Measurements from ENCODE around the gene FAM200B. TPM values are rescaled to one million over a fixed set of nuclear protein-coding genes. Genes with fewer than 3 reads are reported as not detected.

The FAM200B gene
- total and polyA plus RNA-seq, 2 donors (not counting 1 experiment from before 2014, with no cell fraction given) = 22.6 to 35.1 TPM

DNA sequence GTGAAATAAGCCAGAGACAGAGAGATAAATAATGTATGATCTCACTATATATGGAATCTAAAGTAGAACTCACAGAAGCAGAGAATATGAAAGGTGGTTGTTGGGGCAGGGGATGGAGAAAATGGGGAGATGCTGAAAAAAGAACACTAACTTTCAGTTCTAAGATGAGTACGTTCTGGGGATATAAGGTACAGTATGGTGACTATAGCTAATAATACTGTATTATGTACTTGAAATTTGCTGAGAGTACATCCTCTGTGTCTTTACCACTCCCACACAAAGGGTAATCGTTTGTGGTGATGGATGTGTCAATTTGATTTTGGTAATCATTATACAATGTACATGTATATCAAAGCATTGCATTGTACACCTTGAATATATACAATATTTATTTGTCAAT lies 33.0 kb upstream of the FAM200B start:
- H3K9me3 ChIP-seq (ENCODE audit: control insufficient read depth, insufficient read depth, low read depth, low read length) = no peaks in the 10 kb centered on the region
- no peaks in the 10 kb centered on the region for H3K27me3 ChIP-seq (ENCODE audit: control insufficient read depth, insufficient read depth, low read length)
- H3K79me2 ChIP-seq (ENCODE audit: control insufficient read depth, insufficient read depth, low read length) = peaks cover 95% of the 10 kb centered on the region
- H4K20me1 ChIP-seq (ENCODE audit: control insufficient read depth, extremely low read depth, insufficient read depth, low read length) = no peaks in the 10 kb centered on the region
- H3K4me2 ChIP-seq (ENCODE audit: extremely low read depth, insufficient read depth, low read length) = no peak overlapping the region
- H3K4me3 ChIP-seq (replicated peaks in 1 of 4; ENCODE audit: control extremely low read depth in 1 of 4, insufficient read depth in 1 of 4, low read depth in 3 of 4, low read length in 4 of 4) = no peak overlapping the region
- H3K36me3 ChIP-seq (ENCODE audit: control insufficient read depth, insufficient read depth, low read length) = no peaks in the 10 kb centered on the region
- H3K4me1 ChIP-seq (ENCODE audit: control insufficient read depth, extremely low read depth, insufficient read depth, low read length) = peaks cover 2% of the 10 kb centered on the region
- TF ChIP-seq CTCF (conservative IDR thresholded peaks at IDR 0.05 in 1 of 2, IDR thresholded peaks at IDR 0.05 in 1 of 2; ENCODE audit: low read depth in 1 of 2, low read length in 2 of 2) (no peak), EZH2 (IDR thresholded peaks at IDR 0.05; ENCODE audit: low read length, missing control alignments) (no peak)
- no peak overlapping the region for H3K27ac ChIP-seq (ENCODE audit: insufficient read depth, low read length)
- no peak overlapping the region for H2AFZ ChIP-seq (ENCODE audit: low read length)
- no peak overlapping the region for H3K9ac ChIP-seq (ENCODE audit: insufficient read depth, low read length)
- DNase-seq (ENCODE audit: low read depth in 2 of 2) = no peak

- H4K20me1 ChIP-seq (ENCODE audit: control insufficient read depth, extremely low read depth, insufficient read depth, low read length) = no peaks in the 10 kb centered on the region
- TF ChIP-seq EZH2 (IDR thresholded peaks at IDR 0.05; ENCODE audit: low read length, missing control alignments) = no peak
- TF ChIP-seq CTCF (conservative IDR thresholded peaks at IDR 0.05 in 1 of 2, IDR thresholded peaks at IDR 0.05 in 1 of 2; ENCODE audit: low read depth in 1 of 2, low read length in 2 of 2) = peak; percentile 71 to 74
- no peak overlapping the region for H3K27ac ChIP-seq (ENCODE audit: insufficient read depth, low read length)
Observed at GRCh38 chr4:15649914-15650545, 31.6 kb upstream of the FAM200B start.

GRCh38 chr4:15651676-15652075 lies 30.0 kb upstream of the FAM200B start:
- no peak for TF ChIP-seq EZH2 (IDR thresholded peaks at IDR 0.05; ENCODE audit: low read length, missing control alignments)
- TF ChIP-seq CTCF (conservative IDR thresholded peaks at IDR 0.05 in 1 of 2, IDR thresholded peaks at IDR 0.05 in 1 of 2; ENCODE audit: low read depth in 1 of 2, low read length in 2 of 2) = no peak
- H3K27me3 ChIP-seq (ENCODE audit: control insufficient read depth, insufficient read depth, low read length) = no peaks in the 10 kb centered on the region
- no peak overlapping the region for H2AFZ ChIP-seq (ENCODE audit: low read length)
- peak overlapping the region; percentile 97 for H3K4me2 ChIP-seq (ENCODE audit: extremely low read depth, insufficient read depth, low read length)
- no peak overlapping the region for H3K9ac ChIP-seq (ENCODE audit: insufficient read depth, low read length)
- H3K4me1 ChIP-seq (ENCODE audit: control insufficient read depth, extremely low read depth, insufficient read depth, low read length) = peaks cover 5% of the 10 kb centered on the region
- H4K20me1 ChIP-seq (ENCODE audit: control insufficient read depth, extremely low read depth, insufficient read depth, low read length) = no peaks in the 10 kb centered on the region
- peak overlapping the region in 3 of 4 experiments; percentile 58 to 90 (median 72) for H3K4me3 ChIP-seq (replicated peaks in 1 of 4; ENCODE audit: control extremely low read depth in 1 of 4, insufficient read depth in 1 of 4, low read depth in 3 of 4, low read length in 4 of 4)
- peaks cover 81% of the 10 kb centered on the region for H3K79me2 ChIP-seq (ENCODE audit: control insufficient read depth, insufficient read depth, low read length)
- peak; percentile 19 to 36 for DNase-seq (ENCODE audit: low read depth in 2 of 2)
- no peak overlapping the region for H3K27ac ChIP-seq (ENCODE audit: insufficient read depth, low read length)
- no peaks in the 10 kb centered on the region for H3K9me3 ChIP-seq (ENCODE audit: control insufficient read depth, insufficient read depth, low read depth, low read length)
- no peaks in the 10 kb centered on the region for H3K36me3 ChIP-seq (ENCODE audit: control insufficient read depth, insufficient read depth, low read length)

More at GRCh38 chr4:15649914-15650545, 31.6 kb upstream of the FAM200B start:
- Histone ChIP-seq H3K36me3 (ENCODE audit: control insufficient read depth, insufficient read depth, low read length) (no peaks in the 10 kb centered on the region), H2AFZ (ENCODE audit: low read length) (no peak overlapping the region), H3K4me1 (ENCODE audit: control insufficient read depth, extremely low read depth, insufficient read depth, low read length) (peaks cover 2% of the 10 kb centered on the region), H3K9me3 (ENCODE audit: control insufficient read depth, insufficient read depth, low read depth, low read length) (no peaks in the 10 kb centered on the region), H3K27me3 (ENCODE audit: control insufficient read depth, insufficient read depth, low read length) (no peaks in the 10 kb centered on the region), H3K79me2 (ENCODE audit: control insufficient read depth, insufficient read depth, low read length) (peaks cover 95% of the 10 kb centered on the region), H3K4me3 (replicated peaks in 1 of 4; ENCODE audit: control extremely low read depth in 1 of 4, insufficient read depth in 1 of 4, low read depth in 3 of 4, low read length in 4 of 4) (no peak overlapping the region), H3K9ac (ENCODE audit: insufficient read depth, low read length) (no peak overlapping the region), H3K4me2 (ENCODE audit: extremely low read depth, insufficient read depth, low read length) (peak overlapping the region; percentile 38)
- DNase-seq (ENCODE audit: low read depth in 2 of 2) = peak; percentile 46 to 67

Measured in fibroblast of lung (primary cell).